Right ventricle myocardium superior (tissue), 1 donor: ENCODE data around the gene CCDC142. TPM values are rescaled to one million over a fixed set of nuclear protein-coding genes. Genes with fewer than 3 reads are reported as not detected.
"Not testable (repeated sequence)": the region's sequence is repeated elsewhere in the genome, so short reads cannot be mapped to it uniquely, and the experiment has no call there.

Experiments
- ATAC-seq: fragments of 200-7000 bp; cut with Tn5 transposase; one replicate; pipeline ENCODE4 v1.9.1; 2020; ENCODE audit warnings: mild to moderate bottlenecking; ENCODE audit not compliant: poor library complexity
- DNase-seq: peaks from one replicate; pipeline ENCODE4 v3.0.0-alpha.2; 2020
- intact Hi-C: fragments of 100-400 bp; cut with DNase I; formaldehyde crosslinking; loops from one replicate; pipeline ENCODE4 v1.11.2; 2022
- total RNA-seq: library from RNA; stranded (reverse); fragmentation: NEBNext Ultra II Directional; extraction: Animal tissue kit (Norgen Biotek cat#: 25700); gene quantifications from one replicate; pipeline ENCODE4 v1.2.1, GENCODE V29; 2021
- donor health status: DM: no; HTN: yes; CAD: no; lungs with severe emphysema.

CCDC142 gene
- total RNA-seq, 1 donor from 2014 or later: 7.2 TPM

DNA sequence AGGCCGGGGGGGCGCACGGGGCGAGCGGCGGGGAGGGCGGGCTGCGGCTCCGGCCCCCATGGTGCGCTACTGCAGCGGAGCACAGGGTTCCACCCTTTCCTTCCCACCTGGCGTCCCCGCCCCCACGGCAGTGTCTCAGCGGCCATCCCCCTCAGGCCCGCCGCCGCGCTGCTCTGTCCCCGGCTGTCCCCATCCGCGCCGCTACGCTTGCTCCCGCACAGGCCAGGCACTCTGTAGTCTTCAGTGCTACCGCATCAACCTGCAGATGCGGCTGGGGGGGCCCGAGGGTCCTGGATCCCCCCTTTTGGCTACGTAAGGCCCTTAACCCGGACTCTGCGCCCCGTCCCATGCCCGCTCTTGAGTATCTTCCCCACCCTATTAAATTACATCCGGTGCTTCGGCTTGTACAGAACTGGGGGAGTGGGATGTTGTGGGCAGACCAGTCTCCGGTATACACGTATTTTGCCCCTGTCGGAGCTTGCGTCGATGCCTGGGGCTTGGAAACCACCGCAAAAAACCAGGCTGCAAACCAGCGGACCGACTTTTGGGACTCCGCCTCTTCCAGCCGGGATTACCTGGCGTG lies 25.2 kb downstream of the CCDC142 start:
- peak; percentile 80 for DNase-seq
- ATAC-seq: peak; percentile 38
- intact Hi-C loops: no loop called here

DNA sequence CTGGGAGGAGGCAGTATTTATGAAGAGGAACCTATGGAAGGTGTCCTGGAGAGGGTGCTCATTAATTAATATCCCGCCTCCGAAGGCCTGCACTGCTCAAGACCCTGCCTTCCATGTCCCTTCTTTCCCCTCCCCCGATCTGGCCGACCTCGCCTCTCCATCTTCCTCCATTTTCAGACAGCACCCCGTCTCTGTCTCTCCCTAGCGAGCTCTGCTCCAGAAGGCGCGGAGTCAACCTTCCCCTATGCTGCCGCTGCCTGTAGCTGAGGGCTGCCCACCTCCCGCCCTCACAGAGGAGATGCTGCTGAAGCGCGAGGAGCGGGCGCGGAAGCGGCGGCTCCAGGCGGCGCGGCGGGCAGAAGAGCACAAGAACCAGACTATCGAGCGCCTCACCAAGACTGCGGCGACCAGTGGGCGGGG lies 25.7 kb downstream of the CCDC142 start:
- ATAC-seq (no peak), DNase-seq (no peak)
- intact Hi-C loops: no loop called here

DNA sequence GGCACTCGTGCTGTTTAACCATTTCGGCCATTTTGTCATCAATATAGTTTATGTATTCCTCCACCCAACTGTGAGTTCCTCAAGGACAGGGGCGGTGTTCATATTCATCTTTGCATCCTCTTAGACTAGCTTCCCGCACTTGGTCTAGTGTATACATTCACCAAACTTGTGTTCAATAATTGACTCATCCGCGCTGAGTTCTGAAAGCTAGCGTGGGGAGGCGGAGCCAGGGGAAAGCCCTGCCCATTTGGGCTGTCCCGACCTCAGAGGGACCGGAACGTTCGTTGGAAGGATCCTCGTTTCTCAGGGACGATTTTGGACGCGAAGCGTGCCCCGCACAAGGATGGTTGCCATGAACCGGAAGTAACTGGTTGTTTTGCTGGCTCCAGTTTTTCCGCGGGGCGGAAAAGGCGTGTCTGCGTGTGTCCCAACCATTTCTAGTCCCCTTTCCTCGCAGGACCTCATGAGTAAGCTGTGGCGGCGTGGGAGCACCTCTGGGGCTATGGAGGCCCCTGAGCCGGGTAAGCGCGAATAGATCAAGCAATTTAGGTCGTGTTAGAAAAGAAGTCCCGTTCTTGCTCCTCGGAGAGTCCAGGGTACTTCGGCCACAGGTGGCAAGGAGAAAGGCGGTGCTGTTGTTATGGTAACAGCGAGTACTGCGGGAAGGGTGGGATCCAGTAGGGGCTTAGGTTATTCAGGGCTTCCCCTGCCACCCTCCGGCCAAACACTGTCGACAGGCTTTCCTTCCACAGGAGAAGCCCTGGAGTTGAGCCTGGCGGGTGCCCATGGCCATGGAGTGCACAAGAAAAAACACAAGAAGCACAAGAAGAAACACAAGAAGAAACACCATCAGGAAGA lies 27.9 kb downstream of the CCDC142 start, which contains the start of gene INO80B:
Gene INO80B (plus strand): TSS at position 434 of the 858 bp plus-strand sequence. CDS start 30 bp downstream, at position 464.
- DNase-seq (peak; percentile 95), ATAC-seq (peak; percentile 74)
- intact Hi-C loops: no loop called here

DNA sequence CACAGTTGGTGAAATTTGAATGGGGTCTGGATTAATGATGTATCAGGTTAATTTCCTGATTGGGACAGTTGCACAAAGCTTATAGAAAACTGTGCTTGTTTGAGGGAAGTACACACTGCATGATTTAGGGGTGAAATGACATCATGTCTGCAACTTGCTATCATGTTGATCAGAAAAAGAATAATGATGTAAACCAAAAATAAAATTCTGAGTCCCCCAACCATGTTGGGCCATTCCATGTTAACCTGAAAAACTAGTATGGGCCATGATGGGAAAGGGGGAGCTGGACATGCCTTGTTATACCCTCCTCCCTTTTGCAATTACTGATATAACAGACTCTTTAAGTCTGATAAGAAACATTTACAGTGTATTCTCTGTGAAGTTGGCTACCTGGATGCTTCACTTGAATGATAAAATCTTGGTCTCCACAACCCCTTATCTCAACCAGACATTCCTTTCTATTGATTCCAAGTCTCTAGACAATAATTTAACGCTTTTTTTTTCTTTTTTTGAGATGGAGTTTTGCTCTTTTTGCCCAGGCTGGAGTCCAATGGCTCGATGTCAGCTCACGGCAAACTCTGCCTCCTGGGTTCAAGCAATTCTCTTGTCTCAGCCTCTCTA lies 32.1 kb downstream of the CCDC142 start:
- ATAC-seq (no peak), DNase-seq (no peak)
- intact Hi-C loops: no loop called here

DNA sequence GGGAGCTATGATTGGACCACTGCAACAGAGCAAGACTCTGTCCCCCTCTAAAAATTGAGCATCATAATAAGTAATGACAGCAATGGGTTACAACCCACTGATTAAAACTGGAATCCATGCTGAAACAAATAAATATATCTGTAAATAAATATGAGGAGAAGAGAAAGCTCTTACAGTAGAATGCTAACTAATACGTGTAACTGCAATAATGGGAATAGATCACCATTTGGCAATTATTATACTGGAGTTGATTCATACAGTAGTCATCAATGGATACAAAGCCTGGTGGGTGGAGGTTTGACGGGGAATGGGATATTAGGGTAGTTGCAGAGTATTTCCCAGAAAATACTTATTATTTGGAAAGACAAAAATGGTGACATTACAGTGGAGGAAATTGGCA lies 34.0 kb downstream of the CCDC142 start:
- DNase-seq: no peak
- intact Hi-C loops: no loop called here
- no peak for ATAC-seq

DNA sequence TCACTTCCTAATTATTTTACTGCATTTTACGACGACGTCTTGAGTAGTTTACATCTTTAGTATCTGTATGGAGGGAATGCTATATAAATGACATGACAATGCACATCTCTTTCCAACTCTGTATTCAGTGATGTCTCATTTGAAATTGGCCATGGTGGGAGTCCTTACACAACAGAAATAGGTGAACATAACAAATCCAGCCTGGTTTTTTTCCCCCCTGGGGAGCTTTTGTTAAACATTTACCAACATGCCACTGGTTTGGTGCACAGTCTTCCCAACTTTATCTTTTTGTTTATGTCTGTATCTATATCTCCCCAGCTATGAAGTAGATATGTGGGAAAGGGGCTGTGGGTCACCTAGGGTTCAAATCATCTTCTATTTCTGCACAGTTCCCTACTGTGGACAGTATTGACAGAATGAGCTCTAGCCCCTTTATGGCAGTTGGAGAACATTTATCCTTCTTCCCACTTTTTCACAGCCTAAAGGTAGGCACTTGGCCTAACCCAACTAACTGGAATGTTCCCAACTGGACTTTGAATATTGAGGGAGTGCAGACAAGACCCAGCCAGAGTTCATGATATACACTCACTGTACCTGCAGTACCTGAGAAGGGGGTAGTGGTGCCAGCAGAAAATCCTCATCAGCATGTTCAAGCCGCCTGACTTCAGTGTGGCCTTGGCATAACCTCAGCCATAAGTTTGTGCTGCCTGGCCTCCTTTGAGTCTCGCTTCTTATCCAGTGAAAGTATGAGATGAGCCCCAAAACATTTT lies 35.4 kb downstream of the CCDC142 start:
- DNase-seq (no peak), ATAC-seq (no peak)
- intact Hi-C loops: no loop called here

DNA sequence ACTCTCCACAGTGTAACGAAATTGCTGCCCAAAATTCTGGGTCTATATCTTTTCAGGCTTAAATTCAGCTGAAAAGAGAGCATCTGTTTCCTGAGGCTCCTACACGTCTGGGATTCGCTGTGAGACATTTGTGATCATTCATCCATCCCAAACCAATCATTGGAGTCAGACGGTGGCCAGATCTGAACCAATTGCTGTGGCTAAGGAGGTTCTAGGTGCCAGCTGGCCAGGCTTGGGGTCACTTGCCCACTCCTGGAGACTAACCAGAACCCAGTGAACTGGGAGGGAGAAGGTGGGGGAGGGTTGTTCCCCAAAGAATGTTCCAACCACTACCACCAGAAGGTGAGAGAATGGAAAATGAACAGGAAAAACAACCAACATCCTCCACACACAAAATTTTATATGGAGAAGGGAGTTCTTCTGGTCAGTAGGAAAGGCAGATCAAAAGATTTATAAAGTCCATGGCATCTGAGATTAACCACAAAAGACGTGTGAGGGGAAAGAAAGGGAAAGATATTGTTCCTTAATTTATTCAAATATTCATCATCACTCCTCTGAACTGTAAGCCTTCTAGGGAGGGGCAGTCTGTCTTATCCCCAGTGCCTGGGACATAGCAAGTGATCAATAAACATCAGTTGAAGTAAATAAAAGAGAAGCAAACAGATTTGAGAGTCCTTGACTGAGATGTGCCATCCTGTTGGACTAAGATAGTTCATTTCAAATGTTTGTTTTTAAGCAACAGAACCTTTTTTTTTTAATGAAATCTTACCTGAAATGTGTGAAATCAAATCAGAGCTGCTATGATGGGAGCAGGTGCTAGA lies 38.1 kb downstream of the CCDC142 start:
- no peak for ATAC-seq
- intact Hi-C loops: no loop called here
- no peak for DNase-seq

DNA sequence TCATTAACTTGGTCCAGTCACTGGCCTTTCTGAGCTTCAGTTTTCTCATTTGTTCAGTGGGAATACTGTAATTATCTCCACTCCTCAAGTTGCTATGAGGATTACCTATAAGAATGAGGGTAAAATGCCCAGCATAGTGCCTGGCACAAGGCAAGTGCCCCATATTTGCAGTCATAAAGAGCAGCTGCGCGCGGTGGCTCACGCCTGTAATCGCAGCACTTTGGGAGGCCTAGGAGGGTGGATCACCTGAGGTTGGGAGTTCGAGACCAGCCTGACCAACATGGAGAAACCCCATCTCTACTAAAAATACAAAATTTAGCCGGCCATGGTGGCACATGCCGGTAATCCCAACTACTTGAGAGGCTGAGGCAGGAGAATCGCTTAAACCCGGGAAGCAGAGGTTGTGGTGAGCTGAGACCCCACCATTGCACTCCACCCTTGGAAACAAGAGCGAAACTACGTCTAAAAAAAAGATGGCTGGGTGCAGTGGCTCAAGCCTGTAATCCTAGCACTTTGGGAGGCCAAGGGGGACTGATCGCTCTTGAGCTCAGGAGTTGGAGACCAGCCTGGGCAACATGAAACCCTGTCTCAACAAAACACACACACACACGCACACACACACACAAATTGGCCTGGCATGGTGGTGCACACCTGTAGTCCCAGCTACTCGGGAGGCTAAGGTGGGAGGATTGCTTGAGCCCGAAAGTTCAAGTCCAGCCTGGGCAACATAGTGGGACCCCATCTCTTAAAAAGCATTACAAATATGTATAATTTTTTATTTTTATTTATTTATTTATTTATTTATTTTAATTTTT lies 40.1 kb downstream of the CCDC142 start:
- DNase-seq, intact Hi-C loops, ATAC-seq: not testable (repeated sequence)

DNA sequence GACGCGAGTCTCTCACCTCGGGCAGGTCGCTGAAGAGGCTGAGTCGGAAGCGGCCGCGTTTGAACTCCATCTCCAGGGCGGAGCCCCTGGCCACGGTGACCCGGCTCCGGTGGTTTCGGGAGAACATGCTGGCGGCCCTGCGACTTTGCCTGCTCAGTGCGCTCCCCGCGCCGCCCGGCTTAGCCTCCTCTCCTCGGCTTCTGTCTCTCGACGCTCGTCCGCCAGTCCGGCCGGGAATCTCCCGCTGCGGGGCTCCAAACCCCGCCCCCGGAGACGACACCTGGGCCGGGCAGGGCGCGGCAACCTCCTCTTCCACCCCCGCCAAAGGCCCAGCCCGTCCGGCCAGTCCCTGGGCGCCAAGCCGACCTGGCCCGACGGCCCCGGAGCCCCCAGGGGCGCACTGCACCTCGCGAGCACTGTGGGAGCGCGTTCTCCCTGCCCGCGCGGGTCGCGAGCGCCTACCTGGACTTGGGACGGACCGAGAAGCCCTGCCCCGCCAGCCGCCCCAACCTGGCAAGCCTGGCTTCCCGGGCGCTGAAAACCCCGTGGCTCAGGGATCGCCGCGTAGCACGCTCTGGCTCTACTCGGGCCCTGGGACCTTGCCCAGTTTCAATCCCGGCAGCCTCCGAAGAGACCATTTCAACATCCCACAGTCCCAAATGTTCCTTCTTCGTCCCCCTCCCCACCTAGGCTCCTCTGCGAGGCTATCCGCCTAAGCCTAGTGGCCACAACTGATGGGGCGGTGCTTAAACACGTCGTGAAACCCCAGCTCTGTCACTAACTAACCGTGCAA lies 40.9 kb downstream of the CCDC142 start, which contains the start of gene RTKN:
Gene RTKN (minus strand): TSS at position 248 of the 793 bp plus-strand sequence. CDS start 121 bp downstream, at position 127.
- ATAC-seq (peak; percentile 32), DNase-seq (peak; percentile 74)
- intact Hi-C loops: no loop called here

DNA sequence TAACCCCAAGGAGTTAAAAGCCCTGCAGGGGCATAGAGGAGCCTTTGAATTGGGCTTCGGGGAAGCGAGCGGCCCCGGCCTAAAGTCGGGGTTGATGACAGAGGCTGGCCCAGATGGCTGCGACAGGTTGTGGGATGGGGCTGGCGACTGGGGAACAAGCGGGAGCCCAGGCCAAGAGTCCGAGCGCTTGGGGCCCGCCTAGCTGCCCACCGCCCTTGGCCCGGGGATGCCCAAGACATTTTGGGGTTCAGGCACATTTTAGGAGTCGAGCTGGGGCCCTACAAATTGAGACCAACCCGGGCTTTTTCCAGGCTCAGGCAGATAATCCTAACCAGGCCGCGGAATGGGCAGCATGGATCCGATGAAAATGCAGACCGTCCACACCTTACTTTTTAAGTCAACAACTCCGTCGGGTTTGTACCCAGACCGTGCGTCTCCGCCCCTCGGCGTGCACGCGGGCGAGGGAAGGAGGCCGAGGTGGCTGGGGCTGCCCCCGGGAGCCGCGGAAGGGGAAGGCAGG lies 41.6 kb downstream of the CCDC142 start:
- ATAC-seq (peak; percentile 4), DNase-seq (no peak)
- intact Hi-C loops: no loop called here

DNA sequence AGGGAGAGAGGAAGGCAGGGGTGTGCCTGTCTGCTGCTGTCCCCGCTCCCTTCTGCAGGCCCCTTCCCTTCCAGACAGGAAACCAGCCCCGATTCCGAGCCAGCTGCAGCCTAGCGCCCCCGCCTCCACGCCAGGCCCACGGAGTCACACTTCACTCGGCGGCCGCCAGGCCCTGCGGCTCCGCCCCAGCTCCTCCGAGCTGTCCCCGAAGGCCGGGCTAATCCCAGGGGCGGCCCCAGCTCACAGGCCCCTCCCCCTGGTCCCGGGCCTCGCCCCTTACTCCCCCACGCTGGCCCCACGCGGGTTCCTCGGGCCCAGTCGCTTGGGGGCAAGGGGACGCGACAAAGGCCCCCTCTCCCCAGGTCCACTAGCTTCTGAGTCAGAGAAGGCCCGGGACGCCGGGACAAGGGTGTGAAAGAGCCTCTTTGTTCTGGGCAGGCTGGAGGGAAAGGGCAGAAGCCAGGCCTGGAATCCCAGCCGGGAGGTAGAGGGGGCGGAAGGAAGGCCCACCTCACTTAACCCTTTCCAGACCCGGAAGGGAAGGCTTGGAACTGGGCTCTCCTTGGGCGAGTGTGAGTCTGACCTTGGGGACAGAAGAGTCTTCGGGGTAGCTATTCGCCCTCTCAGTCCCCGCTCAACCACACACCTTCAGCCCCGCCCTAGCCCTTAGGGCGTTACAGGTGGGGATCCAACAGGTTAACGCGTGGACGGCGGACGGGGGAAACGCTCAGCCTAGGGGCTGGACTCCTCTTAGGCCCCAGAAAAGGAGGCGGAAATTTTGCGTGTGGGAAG lies 42.2 kb downstream of the CCDC142 start:
- ATAC-seq (peak; percentile 94), DNase-seq (peak; percentile 93)
- intact Hi-C loops: no loop called here

DNA sequence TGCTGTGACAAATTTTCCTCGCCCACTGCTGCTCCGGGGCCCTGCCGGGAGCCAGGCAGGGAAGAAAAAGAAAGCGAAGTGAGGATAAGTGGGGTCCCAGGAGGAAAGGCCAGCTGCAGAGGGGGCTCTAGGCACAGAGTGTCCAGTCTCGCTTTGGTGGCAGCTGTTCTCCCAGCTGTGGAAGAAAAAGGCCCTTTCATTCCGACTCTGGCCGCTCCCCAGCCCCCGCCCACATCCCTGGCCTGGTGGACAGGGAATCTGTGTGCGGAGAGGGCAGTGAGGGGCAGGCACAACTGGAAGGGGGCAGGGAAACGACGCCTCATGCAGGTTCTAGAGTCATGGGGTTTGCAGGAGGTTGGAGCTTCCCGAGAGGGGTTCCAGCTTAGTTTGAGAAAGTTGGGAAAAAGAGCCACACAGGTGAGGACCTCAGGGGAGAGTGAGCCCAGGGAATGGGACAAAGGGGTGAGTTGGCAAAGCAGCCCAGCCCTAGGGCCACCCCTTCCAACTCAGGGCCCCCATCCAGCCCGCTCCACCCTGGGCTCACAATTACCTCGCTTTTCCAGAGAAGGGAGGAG lies 42.9 kb downstream of the CCDC142 start:
- ATAC-seq (peak; percentile 54), DNase-seq (peak; percentile 90)
- intact Hi-C loops: no loop called here

DNA sequence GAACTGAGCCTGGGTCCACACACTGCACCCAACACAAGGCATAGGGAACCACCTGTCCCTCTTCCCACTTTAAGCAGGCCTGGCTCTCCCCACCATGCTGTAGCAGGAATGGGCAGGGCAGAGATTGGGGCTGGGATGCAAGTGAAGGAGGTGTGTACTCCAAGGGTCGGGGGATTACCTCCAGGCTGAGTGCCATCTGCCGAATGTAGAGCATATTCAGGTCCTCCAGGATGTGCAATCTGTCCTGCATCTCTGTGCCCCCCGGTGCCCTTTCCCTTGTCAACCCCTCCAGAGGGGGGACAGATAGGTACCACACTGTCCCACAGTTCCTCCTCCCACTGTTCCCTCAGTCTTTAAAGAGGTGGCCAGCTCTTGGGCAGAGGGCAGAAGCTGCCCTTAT lies 43.4 kb downstream of the CCDC142 start:
- DNase-seq (no peak), ATAC-seq (no peak)
- intact Hi-C loops: no loop called here

DNA sequence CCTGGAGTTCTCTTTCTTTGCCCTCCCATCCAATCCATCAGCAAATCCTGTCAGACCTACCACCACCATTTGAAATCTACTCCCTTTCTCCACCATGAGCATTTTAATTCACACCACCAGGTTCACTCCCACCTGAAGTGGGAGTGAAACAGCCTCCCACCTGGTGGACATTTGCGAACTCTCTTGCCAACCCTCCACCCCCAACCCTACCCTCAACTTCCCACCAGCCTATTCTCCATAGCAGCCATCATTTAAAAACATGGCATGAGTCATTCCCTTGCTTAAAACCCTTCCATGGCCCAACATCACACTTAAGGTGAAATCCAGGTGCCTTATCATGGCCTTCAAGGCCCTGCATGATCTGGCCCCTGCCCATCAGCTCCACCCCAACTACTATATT lies 44.5 kb downstream of the CCDC142 start:
- DNase-seq (no peak), ATAC-seq (no peak)
- intact Hi-C loops: no loop called here
